A549 treated with dexamethasone at 1 μM for 4 hours (cell line): ENCODE measurements around the gene ATP5F1E. TPM values are rescaled to one million over a fixed set of nuclear protein-coding genes. Genes with fewer than 3 reads are reported as not detected.

Source experiments
- total RNA-seq: library from RNA; stranded (reverse); fragments of 200-300 nt; extraction: Qiagen RNA extraction; gene quantifications from 5 replicates; pipeline ENCODE4 v1.2.3, GENCODE V29; 2022

The ATP5F1E gene
- total RNA-seq, result 77.2 to 163 TPM (median 78.1 TPM) in 5 replicates

DNA sequence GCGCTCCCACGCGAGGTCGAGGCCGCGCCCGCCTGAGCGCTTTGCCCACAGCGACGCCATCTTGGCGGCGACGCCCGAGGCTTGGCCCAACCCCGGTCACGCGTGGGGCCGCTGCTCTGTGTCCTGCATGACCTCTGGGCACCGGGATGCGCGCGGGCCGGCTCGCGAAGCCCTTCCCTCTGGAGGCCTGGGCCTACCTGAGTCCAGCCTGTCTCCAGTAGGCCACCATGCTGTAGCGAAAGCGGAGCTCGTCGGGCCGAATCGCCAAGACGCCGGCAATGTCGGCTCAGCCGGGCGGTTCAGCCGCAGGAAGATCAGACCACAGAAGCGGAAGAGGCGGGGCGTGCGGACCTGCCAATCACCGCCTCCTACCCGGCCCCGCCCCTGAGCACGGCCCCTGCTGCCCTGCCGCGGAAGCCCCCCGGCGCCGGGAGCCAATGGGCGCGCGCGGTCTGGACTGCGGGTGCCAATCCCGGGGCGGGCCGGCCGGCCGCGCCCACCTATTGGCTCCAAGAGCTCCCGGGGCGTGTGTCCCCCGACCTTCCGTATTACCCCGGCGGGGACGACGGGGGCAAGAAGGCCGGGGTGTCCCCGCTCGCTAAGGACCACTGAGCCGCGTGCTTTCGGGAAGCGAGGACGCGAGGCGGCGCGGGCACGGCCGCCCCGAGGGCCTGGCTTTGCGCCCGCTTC, at the start of gene ATP5F1E:
Gene ATP5F1E, minus strand, starts transcription at position 313 of the 690 bp plus-strand sequence. Its CDS starts 84 bp downstream, at position 229.

DNA sequence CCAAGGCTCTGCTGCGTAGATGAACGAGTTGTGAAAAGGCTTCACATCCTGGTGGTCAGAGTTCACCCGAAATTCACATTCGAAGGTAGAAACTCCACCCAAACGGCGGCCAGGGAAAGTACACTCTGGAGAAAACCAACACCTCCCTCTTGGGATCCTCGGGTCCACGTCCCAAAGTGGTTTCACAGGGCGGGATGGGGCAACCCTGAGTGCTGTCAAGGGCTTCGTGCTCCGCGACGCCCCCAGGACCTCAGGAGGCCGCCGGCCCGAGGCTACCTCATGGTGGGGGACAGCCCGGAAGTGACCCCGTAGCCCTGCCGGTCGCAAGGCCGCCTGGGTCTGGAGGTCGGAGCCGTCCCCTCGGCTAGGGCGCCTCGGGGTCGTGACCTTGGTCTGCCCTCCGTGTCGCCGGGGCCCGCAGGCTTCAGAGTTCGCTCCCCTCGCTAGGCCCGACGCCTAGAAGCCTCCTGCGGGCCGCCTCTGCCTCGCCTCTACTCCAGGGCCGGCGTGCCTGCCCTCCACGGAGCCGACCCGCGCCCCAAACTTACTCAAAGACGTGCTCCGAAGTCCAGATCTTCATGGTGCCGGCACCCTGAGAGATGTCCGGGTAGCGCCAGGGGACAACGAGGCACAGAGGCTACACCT, 10.1 kb upstream of the ATP5F1E start, which contains the start of gene PRELID3B:
Gene PRELID3B, minus strand, starts transcription at position 636 of the 645 bp plus-strand sequence. Its CDS starts 56 bp downstream, at position 580.

DNA sequence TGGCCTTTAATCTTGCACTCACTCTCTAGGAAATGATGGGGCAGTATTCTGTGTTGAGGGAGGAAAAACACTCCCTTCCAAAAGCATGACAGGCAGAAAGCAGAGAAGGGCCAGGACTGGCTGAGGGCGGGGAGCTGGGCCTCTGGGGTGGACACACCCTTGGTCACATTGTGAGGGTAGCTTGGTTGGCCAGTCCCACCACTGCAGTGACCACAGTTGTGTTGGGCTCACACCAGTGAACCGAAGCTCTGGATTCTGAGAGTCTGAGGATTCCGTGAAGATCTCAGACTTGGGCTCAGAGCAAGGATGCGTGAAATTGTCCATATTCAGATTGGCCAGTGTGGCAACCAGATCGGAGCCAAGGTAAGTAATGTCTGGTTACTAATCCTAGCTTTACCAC, 12.9 kb downstream of the ATP5F1E start, which contains the start of gene TUBB1:
Gene TUBB1, plus strand, starts transcription at position 213 of the 400 bp plus-strand sequence. Its CDS starts 94 bp downstream, at position 307.

DNA sequence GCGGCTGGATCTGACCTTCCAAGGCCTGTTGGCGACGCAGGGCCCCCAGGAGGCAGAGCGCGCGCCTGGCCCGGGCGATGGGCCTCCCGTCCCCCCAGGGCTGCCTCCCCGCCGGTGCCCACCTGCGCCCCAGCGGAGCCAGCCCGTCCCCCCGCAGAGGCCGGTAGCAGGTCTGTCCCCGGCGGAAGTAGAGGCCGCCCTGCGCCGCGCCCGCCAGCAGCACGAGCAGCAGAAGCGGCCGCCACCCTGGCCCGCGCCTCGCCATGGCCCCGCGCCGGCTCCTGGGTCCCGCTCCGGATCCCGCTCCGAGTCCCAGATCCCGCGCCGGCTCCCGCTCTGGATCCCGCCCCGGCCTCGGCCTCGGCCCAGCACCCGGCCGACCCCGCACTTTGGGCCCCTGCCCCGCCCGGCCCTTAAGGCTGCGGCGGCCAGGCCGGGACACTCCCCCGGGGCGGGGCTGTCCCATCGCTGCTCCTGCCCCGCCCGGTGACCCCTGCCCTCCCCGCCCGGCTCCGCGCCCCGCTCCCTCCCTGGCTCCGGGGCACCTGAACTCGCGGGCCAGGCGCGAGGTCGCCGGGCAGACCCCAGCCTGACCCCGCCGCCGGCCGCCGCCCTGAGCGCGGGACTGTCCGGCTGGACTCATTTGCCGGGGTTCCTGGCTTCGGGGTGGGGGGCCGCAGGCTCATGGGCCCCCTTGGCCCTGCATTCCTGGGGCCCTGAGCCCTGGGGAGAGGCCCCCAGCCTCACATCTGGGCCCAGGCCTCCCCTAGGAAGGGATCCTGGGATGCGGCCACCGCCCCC, 25.1 kb downstream of the ATP5F1E start, which contains the start of gene CTSZ:
Gene CTSZ, minus strand, starts transcription at position 391 of the 801 bp plus-strand sequence. Its CDS starts 126 bp downstream, at position 265.

DNA sequence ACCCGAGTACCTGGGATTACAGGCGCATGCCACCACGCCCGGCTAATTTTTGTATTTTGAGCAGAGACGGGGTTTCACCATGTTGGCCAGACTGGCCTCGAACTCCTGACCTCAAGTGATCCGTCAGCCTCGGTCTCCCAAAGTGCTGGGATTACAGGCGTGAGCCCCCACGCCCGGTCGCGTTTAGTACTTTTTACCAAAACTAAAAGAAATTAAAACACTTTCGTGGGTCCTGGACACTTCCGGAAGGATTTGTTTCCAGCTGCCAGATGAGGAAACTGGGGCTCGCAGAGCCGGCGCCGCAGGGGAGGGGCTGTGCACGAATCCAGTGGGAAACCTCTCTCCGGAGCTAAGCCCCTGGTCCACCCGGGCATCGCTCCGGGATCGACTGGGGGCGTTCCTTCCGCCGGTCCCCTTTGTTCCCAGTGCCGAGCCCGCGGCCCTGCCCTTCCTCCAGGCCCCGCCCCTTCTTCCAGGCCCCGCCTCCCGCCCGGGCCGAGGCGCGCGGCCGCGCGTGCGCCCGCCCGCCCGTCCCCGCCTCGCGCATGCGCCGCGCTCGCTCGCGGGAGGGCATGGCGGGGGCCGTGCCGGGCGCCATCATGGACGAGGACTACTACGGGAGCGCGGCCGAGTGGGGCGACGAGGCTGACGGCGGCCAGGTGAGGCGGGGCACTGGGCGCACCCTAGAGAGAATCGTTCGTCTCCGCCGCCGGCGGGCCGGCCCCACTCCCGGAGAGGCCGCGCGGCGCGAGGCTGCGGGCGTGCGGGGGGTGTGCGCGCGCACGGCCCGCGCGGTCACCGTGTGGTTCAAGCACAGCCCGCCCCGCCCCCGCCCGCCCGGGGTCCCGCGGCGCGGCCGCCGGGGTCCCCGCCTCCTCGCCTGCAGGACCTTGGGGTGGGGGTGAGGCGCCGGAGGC, 51.2 kb downstream of the ATP5F1E start, which contains the start of gene NELFCD:
Gene NELFCD, plus strand, starts transcription at position 546 of the 917 bp plus-strand sequence. Its CDS starts 54 bp downstream, at position 600.

Other genes with a start within 250 kb of the ATP5F1E start
- not detected in 5 replicates for gene GNAS-AS1, start 181.4 kb downstream of the ATP5F1E start, total RNA-seq
- 649 to 731 TPM (median 682 TPM) in 5 replicates for gene GNAS, start 179.6 kb downstream of the ATP5F1E start, total RNA-seq
- gene NELFCD, start 51.1 kb downstream of the ATP5F1E start, total RNA-seq, result 39.5 to 47.3 TPM (median 45.4 TPM) in 5 replicates
- gene CTSZ, start 25.1 kb downstream of the ATP5F1E start, total RNA-seq, result 148 to 209 TPM (median 200 TPM) in 5 replicates
- gene TUBB1, start 12.9 kb downstream of the ATP5F1E start, total RNA-seq, result 0.02 TPM in 2 of 5 replicates, not detected in the others
- 58.6 to 69.8 TPM (median 65.8 TPM) in 5 replicates for gene PRELID3B, start 10.5 kb upstream of the ATP5F1E start, total RNA-seq
- not detected in 5 replicates for gene ZNF831, start 131.5 kb upstream of the ATP5F1E start, total RNA-seq